Stimulated activated naive CD8-positive, alpha-beta T cell treated with anti-CD3 and anti-CD28 coated beads, Interleukin-15, Interleukin-2, amounts not matched to agents 100 ng/mL and 50 ng/mL, for 24 hours (primary cell): ENCODE data around the gene SVOP.
"Not testable (repeated sequence)": the region's sequence is repeated elsewhere in the genome, so short reads cannot be mapped to it uniquely, and the experiment has no call there.

Experiments used
- H3K27ac Mint-ChIP-seq: one replicate; pipeline ENCODE4 v1.8.0; 2021; ENCODE audit warnings: mild to moderate bottlenecking, mixed read lengths
- H3K27me3 Mint-ChIP-seq: one replicate; pipeline ENCODE4 v1.8.0; 2021; ENCODE audit warnings: mixed read lengths
- H3K36me3 Mint-ChIP-seq: one replicate; pipeline ENCODE4 v1.8.0; 2021; ENCODE audit warnings: low read depth, mixed read lengths
- H3K4me1 Mint-ChIP-seq: one replicate; pipeline ENCODE4 v1.8.0; 2021; ENCODE audit warnings: low read depth, mixed read lengths
- H3K4me3 Mint-ChIP-seq: one replicate; pipeline ENCODE4 v1.8.0; 2021; ENCODE audit warnings: mild to moderate bottlenecking, mixed read lengths
- H3K9me3 Mint-ChIP-seq: one replicate; pipeline ENCODE4 v1.8.0; 2021; ENCODE audit warnings: mixed read lengths

Gene SVOP

DNA sequence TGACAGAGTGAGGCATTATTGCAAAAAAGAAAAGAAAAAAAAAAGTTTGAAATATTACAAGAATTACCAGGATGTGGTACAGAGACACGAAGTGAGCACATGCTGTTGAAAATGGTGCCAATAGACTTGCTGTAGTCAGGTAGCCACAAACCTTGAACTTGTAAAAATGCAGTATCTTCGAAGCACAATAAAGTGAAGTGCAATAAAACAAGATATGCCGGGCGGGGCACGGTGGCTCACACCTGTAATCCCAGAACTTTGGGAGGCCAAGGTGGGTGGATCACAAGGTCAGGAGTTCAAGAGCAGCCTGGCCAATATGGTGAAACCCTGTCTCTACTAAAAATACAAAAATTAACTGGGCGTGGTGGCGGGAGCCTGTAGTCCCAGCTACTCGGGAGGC lies 28.9 kb upstream of the SVOP start:
- not testable (repeated sequence) for H3K27ac Mint-ChIP-seq, H3K36me3 Mint-ChIP-seq, H3K4me3 Mint-ChIP-seq, H3K9me3 Mint-ChIP-seq, H3K27me3 Mint-ChIP-seq
- peaks cover 19% of the 10 kb centered on the region for H3K4me1 Mint-ChIP-seq

DNA sequence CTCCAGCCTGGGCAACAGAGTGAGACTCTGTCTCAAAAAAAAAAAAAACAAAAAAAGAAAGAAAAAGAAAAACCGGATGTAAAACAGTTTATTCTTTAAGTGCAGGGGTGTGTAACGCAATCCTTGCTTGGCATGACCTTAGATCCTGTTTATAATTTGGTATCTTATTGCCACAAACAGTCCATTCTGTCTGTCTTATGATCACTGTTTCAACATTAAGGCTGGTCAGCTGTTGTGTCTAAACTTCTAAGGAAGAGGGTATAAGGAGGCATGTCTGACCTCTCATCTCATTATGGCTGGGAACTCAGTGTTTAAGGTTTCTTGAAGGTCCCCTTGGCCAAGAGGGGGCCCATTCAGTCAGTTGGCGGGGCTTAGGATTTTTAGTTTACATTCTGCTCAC lies 27.8 kb upstream of the SVOP start:
- H3K36me3 Mint-ChIP-seq, H3K27ac Mint-ChIP-seq, H3K4me1 Mint-ChIP-seq, H3K4me3 Mint-ChIP-seq, H3K9me3 Mint-ChIP-seq, H3K27me3 Mint-ChIP-seq: not testable (repeated sequence)

DNA sequence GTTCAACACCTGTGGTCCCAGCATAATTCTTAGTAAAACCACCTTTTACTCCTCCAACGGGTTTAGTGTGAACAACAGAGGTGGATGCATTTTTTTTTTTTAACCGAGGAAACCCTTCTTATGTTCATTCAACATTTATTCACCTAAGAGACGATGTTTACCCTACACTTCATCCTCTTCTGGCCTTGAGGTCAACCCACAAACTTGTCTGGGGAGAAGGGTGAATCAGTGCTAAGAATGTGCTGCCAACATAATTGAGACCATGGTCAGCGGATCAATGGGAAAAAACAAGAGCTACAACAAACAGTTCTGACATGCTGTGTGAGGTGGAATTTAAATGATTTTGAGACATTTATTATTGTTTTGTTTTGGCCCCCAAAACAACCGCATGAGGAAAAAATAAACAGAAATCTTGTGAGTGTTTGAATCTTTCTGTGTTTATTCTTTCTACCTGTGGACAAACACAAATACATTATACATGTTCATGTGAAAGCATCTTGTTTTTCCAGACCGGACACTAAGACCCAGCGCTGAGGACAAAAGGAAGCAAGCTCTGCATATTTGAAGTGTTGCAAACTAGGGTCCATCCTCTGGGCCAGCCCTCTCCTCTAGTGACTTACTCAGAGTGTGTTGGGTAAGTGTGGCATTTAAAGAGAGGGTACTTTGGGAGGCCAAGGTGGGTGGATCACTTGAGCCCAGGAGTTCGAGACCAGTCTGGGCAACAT lies 26.4 kb upstream of the SVOP start:
- H3K4me1 Mint-ChIP-seq = peaks cover 5% of the 10 kb centered on the region
- no peaks in the 10 kb centered on the region for H3K9me3 Mint-ChIP-seq
- no peak overlapping the region for H3K27ac Mint-ChIP-seq
- peaks cover 3% of the 10 kb centered on the region for H3K36me3 Mint-ChIP-seq
- H3K4me3 Mint-ChIP-seq = no peak overlapping the region
- peaks cover 10% of the 10 kb centered on the region for H3K27me3 Mint-ChIP-seq

DNA sequence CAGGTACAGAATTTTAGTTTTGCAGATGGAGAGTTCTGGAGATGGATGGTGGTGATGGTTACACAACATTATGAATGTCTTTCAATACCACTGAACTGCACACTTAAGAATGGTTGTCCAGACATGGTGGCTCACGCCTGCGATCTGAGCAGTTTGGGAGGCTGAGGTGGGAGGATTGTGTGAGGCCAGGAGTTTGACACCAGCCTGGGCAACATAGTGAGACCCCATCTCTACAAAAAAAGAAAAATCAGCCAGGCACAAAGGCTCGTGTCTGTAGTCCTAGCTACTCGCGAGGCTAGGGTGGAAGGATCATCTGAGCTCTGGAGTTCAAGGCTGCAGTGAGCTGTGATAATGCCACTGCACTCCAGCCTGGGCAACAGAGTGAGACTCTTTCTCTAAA lies 23.4 kb upstream of the SVOP start:
- Mint-ChIP-seq H3K4me1 (no peaks in the 10 kb centered on the region), H3K9me3 (no peaks in the 10 kb centered on the region), H3K36me3 (no peaks in the 10 kb centered on the region), H3K27me3 (peaks cover 13% of the 10 kb centered on the region), H3K27ac (no peak overlapping the region), H3K4me3 (no peak overlapping the region)

DNA sequence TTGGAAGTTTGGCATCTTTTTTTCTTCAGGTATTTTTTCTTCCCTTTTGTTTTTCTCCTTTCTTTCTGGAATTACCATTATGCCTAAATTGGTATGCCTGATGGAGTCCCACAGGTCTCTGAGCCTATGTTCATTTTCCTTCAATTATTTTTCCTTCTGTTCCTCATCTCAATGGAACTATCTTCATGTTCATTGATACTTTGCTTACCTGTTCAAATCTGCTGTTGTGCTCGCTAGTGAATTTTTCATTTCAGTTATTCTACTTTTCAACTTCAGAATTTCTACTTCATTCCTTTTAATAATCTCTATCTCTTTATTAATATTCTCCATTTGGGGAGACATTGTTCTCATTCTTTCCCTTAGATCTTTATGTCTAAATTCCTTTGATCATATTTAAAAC lies 16.1 kb upstream of the SVOP start:
- Mint-ChIP-seq H3K27me3 (peaks cover 17% of the 10 kb centered on the region), H3K4me1 (no peaks in the 10 kb centered on the region), H3K27ac (no peak overlapping the region), H3K9me3 (peaks cover 17% of the 10 kb centered on the region), H3K36me3 (no peaks in the 10 kb centered on the region), H3K4me3 (no peak overlapping the region)

DNA sequence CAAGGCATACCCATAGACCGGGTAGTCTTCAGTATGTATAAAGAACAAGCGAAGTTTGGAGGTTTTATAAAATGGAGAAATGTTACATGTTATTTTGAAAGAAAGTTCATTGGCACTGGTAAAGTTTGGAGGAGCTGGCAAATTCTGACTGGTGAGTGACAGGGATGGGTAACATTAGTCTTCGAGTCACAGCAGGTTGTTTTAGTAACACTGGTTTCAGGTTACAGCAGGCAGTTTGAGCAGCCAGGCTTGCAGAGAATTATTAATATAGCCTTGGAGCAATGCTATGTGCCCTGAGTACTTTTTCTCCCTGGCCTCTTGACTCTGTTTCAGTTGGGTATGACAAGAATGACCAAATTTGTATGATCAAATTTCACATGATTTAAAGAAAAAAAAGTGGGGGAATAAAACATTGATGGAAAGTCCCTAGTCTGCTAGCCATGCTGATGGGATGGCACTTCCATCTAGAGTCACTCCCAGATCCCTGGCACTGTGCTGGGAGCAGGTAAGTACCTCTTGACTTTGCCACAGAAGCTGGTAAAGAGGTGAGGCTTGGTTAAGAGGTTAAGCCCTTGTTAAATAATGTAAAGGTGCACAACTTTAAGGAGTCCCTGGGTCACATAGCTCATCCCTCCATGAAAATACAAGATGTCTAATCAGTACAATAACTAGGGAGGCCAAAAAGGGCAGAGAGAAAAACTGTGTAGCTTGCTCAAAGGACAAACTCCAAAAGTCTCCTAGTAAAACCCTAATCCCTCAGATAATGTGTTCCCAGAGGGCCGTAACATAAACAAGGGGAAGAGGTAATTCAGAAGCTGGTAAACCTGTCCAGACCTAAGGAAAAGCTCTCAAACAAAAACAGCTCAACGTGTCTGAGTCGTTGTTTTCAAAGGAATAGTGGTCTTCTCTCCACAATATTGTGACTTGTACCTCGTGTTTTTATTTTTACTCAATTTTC lies 12.7 kb upstream of the SVOP start:
- H3K27ac Mint-ChIP-seq = no peak overlapping the region
- no peaks in the 10 kb centered on the region for H3K36me3 Mint-ChIP-seq
- no peaks in the 10 kb centered on the region for H3K4me1 Mint-ChIP-seq
- H3K4me3 Mint-ChIP-seq = no peak overlapping the region
- H3K9me3 Mint-ChIP-seq = peaks cover 14% of the 10 kb centered on the region
- peaks cover 31% of the 10 kb centered on the region for H3K27me3 Mint-ChIP-seq

DNA sequence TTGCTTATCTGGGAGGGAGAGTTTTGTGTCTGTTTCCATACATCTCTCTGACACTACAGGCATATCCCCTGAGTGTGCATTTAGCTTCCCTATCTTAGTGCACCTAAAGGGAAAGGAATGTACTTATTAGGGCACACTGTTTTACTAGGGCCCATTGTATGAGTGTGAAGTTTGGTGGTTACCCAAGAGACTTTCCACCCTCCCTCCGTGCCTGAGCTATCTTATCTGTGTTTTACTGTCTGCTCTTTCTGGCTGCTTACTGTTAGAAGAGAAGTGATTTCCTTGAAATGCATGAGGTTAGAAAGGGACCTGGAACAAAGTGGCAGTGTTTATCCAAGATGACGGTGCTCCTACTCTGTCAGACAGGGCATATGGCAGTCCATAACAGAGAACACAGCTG lies 8.5 kb upstream of the SVOP start:
- H3K9me3 Mint-ChIP-seq = no peaks in the 10 kb centered on the region
- H3K4me3 Mint-ChIP-seq = no peak overlapping the region
- no peaks in the 10 kb centered on the region for H3K4me1 Mint-ChIP-seq
- H3K27ac Mint-ChIP-seq = no peak overlapping the region
- peaks cover 27% of the 10 kb centered on the region for H3K27me3 Mint-ChIP-seq
- H3K36me3 Mint-ChIP-seq = no peaks in the 10 kb centered on the region

DNA sequence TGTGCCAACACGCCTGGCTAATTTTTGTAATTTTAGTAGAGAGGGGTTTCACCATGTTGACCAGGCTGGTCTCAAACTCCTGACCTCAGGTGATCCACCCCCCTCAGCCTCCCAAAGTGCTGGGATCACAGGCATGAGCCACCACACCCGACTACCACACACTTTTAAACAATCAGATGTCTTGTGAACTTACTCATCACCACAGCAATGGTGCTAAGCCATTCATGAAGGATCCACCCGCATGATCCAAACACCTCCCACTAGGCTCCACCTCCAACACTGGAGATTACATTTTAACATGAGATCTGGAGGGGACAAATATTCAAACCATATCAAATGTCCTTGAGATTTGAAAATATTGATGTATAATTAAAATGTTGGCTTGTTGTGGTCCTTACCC lies 7.8 kb upstream of the SVOP start:
- H3K27ac Mint-ChIP-seq, H3K4me3 Mint-ChIP-seq, H3K36me3 Mint-ChIP-seq, H3K4me1 Mint-ChIP-seq, H3K9me3 Mint-ChIP-seq: not testable (repeated sequence)
- H3K27me3 Mint-ChIP-seq = peaks cover 25% of the 10 kb centered on the region

DNA sequence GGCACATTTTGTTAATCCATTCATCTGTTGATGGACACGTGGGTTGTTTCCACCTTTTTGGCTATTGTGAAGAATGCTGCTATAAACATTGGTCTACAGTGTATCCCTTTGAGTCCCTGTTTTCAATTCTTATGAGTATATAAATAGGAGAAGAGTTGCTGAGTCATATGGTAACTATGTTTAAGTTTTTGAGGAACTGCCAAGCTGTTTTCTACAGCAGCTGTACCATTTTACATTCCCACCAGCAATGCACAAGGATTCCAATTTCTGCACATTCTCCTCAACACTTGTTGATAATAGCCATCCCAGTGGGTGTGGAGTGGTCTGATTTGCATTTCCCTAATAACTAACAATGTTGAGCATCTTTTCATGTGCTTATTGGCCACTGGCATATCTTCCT lies 6.9 kb upstream of the SVOP start:
- H3K27me3 Mint-ChIP-seq = peaks cover 21% of the 10 kb centered on the region
- H3K4me1 Mint-ChIP-seq = no peaks in the 10 kb centered on the region
- H3K4me3 Mint-ChIP-seq = no peak overlapping the region
- no peak overlapping the region for H3K27ac Mint-ChIP-seq
- H3K36me3 Mint-ChIP-seq = no peaks in the 10 kb centered on the region
- no peaks in the 10 kb centered on the region for H3K9me3 Mint-ChIP-seq

DNA sequence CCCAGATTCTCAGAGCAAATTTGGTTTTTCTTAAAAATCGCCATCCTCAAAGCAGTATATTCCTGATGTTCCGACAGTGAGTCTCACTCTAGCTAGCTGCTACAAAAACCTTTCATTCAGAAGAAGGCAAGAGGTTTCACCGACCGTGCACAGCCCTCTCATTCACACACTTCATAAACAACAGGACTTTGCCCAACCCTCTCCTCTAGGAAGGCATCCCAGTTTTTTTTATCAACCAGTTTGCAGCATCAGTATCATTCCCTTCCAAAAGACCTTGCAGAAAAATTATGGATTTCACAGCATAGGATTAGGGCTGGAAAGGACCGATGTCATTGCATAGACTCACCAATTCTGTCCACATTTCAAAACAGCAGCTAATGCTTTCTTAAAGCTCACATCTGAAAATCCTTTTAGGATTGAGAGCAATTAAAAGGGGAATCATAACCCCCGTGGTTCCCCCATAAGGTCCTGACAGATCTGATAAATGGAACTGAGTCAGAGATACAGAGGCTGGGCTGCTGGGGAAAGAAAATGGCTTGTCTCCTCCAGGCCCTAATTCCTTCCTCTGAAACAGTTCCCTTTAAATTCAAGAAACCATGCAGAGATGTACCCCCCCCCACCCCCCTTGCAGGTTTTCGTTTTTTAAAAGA lies 597 bp downstream of the SVOP start:
- H3K27ac Mint-ChIP-seq = no peak overlapping the region
- H3K9me3 Mint-ChIP-seq = no peaks in the 10 kb centered on the region
- no peaks in the 10 kb centered on the region for H3K36me3 Mint-ChIP-seq
- H3K4me3 Mint-ChIP-seq = no peak overlapping the region
- H3K27me3 Mint-ChIP-seq = peaks cover 38% of the 10 kb centered on the region
- H3K4me1 Mint-ChIP-seq = no peaks in the 10 kb centered on the region

DNA sequence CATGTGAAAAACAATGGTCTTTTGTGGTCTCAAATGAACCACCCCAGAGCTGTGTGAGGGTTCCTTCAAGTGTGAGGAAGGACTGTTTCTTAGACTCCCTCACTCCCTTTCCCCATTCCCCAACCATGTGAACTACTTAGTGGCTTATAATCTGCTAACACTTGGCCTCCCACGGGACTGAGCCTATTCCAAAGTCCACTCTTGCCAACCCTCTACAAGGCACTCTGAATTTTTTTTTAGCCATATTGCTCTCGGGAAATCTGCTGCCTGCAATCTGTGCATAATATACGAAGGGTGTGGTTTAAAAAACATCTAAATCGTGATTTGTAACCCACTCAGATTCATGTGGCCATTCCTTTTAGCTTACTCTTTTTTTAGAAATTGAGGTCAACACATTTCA lies 2.6 kb downstream of the SVOP start:
- H3K27me3 Mint-ChIP-seq = peaks cover 47% of the 10 kb centered on the region
- H3K36me3 Mint-ChIP-seq = no peaks in the 10 kb centered on the region
- H3K4me1 Mint-ChIP-seq = no peaks in the 10 kb centered on the region
- H3K4me3 Mint-ChIP-seq = no peak overlapping the region
- H3K27ac Mint-ChIP-seq = no peak overlapping the region
- no peaks in the 10 kb centered on the region for H3K9me3 Mint-ChIP-seq

DNA sequence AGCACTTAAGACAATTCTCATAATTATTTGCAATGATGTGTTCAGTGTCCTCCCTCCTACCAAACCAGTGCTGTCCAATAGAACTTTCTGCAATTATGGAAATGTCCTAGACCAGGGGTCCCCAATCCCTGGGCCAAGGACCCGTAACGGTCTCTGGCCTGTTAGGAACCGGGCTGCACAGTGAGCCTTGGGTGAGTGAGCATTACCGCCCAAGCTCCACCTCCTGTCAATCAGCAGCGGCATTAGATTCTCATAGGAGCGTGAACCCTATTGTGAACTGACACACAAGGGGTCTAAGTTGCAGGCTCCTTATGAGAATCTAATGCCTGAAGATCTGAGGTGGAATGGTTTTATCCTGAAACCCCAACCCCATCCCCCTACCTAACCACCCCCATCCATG lies 3.9 kb downstream of the SVOP start:
- peaks cover 41% of the 10 kb centered on the region for H3K27me3 Mint-ChIP-seq
- H3K27ac Mint-ChIP-seq = no peak overlapping the region
- no peak overlapping the region for H3K4me3 Mint-ChIP-seq
- H3K4me1 Mint-ChIP-seq = no peaks in the 10 kb centered on the region
- H3K36me3 Mint-ChIP-seq = no peaks in the 10 kb centered on the region
- no peaks in the 10 kb centered on the region for H3K9me3 Mint-ChIP-seq

DNA sequence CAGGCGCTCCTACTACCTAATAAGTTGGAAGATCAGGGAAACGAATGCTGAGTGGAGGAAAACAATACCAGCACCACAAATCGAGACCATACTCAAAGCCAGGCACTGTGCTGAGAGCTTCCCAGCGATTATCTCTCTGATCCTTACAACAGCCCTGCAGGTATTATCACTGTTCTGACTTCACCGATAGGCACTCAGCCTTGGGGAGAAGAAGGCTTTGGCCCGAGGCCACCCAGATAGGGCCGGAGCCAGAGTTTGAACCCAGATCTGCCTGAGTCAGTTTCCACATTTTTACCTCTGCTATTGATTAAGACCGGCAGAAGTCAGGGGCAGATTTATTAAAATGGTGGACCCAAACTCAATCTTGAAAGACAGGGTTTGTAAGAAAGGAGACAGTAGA lies 4.9 kb downstream of the SVOP start:
- Mint-ChIP-seq H3K27ac (no peak overlapping the region), H3K27me3 (peaks cover 41% of the 10 kb centered on the region), H3K4me3 (no peak overlapping the region), H3K36me3 (no peaks in the 10 kb centered on the region), H3K9me3 (no peaks in the 10 kb centered on the region), H3K4me1 (no peaks in the 10 kb centered on the region)

DNA sequence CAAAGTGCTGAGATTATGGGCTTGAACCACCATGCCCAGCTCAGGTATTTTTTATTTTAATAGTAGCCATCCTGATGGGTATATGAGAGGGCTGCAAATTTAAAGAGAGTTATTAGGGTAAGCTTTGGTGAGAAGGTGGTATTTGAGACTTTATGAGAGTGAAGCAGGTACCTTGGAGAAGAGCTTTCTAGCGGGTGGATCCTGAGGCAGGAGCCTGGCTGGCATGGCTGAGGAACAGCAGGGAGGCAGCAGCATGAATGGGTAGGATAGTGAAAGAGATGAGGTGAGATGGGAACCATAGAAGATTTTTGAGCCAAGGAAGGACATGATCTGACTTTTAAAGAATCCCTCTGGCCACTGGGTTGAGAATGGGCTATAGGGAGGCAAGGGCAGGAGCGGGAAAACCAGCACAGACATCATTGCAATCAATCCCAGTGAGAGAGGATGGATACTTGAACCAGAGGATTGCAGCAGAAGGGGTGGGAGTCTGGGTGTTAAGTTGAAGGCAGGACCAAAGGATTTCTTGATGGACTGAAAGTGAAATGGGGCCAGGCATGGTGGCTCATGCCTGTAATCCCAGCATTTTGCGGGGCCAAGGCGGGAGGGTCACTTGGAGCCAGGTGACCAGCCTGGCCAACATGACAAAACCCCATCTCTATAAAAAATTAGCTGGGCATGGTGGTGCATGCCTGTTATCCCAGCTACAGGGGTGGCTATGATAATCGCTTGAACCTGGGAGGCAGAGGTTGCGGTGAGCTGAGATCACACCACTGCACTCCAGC lies 5.7 kb downstream of the SVOP start:
- H3K4me3 Mint-ChIP-seq = no peak overlapping the region
- no peaks in the 10 kb centered on the region for H3K36me3 Mint-ChIP-seq
- H3K9me3 Mint-ChIP-seq = no peaks in the 10 kb centered on the region
- no peak overlapping the region for H3K27ac Mint-ChIP-seq
- H3K27me3 Mint-ChIP-seq = peaks cover 32% of the 10 kb centered on the region
- H3K4me1 Mint-ChIP-seq = no peaks in the 10 kb centered on the region

DNA sequence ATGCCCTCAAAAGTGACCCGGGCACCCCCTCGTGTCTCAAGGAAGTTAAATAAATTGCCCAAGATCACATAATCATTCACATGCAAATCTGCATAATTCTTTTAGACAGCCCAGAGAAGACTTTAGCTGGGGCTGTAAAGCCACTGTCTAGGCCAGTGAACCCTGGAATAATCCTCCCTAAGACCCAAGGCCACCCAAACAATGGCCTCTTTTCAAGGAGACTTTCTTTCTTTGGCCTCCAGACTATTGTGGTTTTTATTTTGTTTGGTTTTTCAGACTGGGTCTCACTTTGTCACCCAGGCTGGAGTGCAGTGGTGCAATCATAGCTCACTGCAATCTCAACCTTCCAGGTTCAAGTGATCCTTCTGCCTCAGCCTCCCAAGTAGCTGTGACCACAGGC lies 10.6 kb downstream of the SVOP start:
- Mint-ChIP-seq H3K36me3 (no peaks in the 10 kb centered on the region), H3K4me3 (no peak overlapping the region), H3K4me1 (no peaks in the 10 kb centered on the region), H3K27ac (no peak overlapping the region), H3K9me3 (no peaks in the 10 kb centered on the region), H3K27me3 (peaks cover 23% of the 10 kb centered on the region)
